IPS-18c (cell line): ENCODE measurements around the gene CD151.

Experiments used
- H3K4me3 ChIP-seq: 2 replicates; pipeline ENCODE4 v1.7.0; 2013; ENCODE audit warnings: low read depth, mild to moderate bottlenecking, low read length, moderate library complexity; ENCODE audit not compliant: insufficient read depth
- H3K9me3 ChIP-seq: one replicate; pipeline ENCODE4 v1.6.1; 2013; ENCODE audit warnings: mild to moderate bottlenecking, low read length, moderate library complexity; ENCODE audit not compliant: control insufficient read depth, insufficient read depth

CD151 gene

GRCh38 chr11:868802-869201 lies 36.0 kb downstream of the CD151 start:
- Histone ChIP-seq H3K9me3 (no peaks in the 10 kb centered on the region), H3K4me3 (no peak overlapping the region)

- Histone ChIP-seq H3K9me3 (no peaks in the 10 kb centered on the region), H3K4me3 (no peak overlapping the region)
Observed at GRCh38 chr11:869399-870126, 36.8 kb downstream of the CD151 start.

- H3K9me3 ChIP-seq, result no peaks in the 10 kb centered on the region
Observed at GRCh38 chr11:870127-870413, 37.3 kb downstream of the CD151 start.

GRCh38 chr11:870418-870817 lies 37.7 kb downstream of the CD151 start:
- H3K9me3 ChIP-seq, result no peaks in the 10 kb centered on the region
- H3K4me3 ChIP-seq, result no peak overlapping the region

More at GRCh38 chr11:870127-870413, 37.3 kb downstream of the CD151 start:
- no peak overlapping the region for H3K4me3 ChIP-seq

GRCh38 chr11:871472-871871 lies 38.7 kb downstream of the CD151 start:
- Histone ChIP-seq H3K4me3 (no peak overlapping the region), H3K9me3 (no peaks in the 10 kb centered on the region)

GRCh38 chr11:872799-873198 lies 40.0 kb downstream of the CD151 start:
- no peak overlapping the region for H3K4me3 ChIP-seq
- H3K9me3 ChIP-seq, result no peaks in the 10 kb centered on the region

GRCh38 chr11:873706-874105 lies 41.0 kb downstream of the CD151 start:
- Histone ChIP-seq H3K9me3 (no peaks in the 10 kb centered on the region), H3K4me3 (no peak overlapping the region)

- no peak overlapping the region for H3K4me3 ChIP-seq
- H3K9me3 ChIP-seq, result no peaks in the 10 kb centered on the region
Observed at GRCh38 chr11:875203-875602, 42.5 kb downstream of the CD151 start.

- Histone ChIP-seq H3K9me3 (no peaks in the 10 kb centered on the region), H3K4me3 (no peak overlapping the region)
Observed at GRCh38 chr11:875769-876301, 43.1 kb downstream of the CD151 start.

GRCh38 chr11:876545-876944 lies 43.8 kb downstream of the CD151 start:
- Histone ChIP-seq H3K9me3 (no peaks in the 10 kb centered on the region), H3K4me3 (no peak overlapping the region)

GRCh38 chr11:877565-877964 lies 44.8 kb downstream of the CD151 start:
- Histone ChIP-seq H3K4me3 (no peak overlapping the region), H3K9me3 (no peaks in the 10 kb centered on the region)

GRCh38 chr11:880447-880846 lies 47.7 kb downstream of the CD151 start:
- Histone ChIP-seq H3K4me3 (no peak overlapping the region), H3K9me3 (no peaks in the 10 kb centered on the region)

GRCh38 chr11:882596-882995 lies 49.8 kb downstream of the CD151 start:
- Histone ChIP-seq H3K4me3 (no peak overlapping the region), H3K9me3 (no peaks in the 10 kb centered on the region)

GRCh38 chr11:883527-883926 lies 50.8 kb downstream of the CD151 start:
- Histone ChIP-seq H3K4me3 (no peak overlapping the region), H3K9me3 (no peaks in the 10 kb centered on the region)

- Histone ChIP-seq H3K4me3 (no peak overlapping the region), H3K9me3 (no peaks in the 10 kb centered on the region)
Observed at GRCh38 chr11:884578-885070, 51.9 kb downstream of the CD151 start.

GRCh38 chr11:886568-886967 lies 53.8 kb downstream of the CD151 start:
- Histone ChIP-seq H3K9me3 (no peaks in the 10 kb centered on the region), H3K4me3 (no peak overlapping the region)

- Histone ChIP-seq H3K9me3 (no peaks in the 10 kb centered on the region), H3K4me3 (no peak overlapping the region)
Observed at GRCh38 chr11:887589-887988, 54.8 kb downstream of the CD151 start.
